Hematopoietic multipotent progenitor cell treated with erythropoietin and hydrocortisone succinate and interleukin-3 and kit ligand, for 6 days (in vitro differentiated cells): ENCODE data around the gene EYS.
"Not testable (repeated sequence)": the region's sequence is repeated elsewhere in the genome, so short reads cannot be mapped to it uniquely, and the experiment has no call there.

Experiments
- DNase-seq: peaks from one replicate; pipeline ENCODE4 v3.0.0-alpha.2; 2015

Gene EYS

DNA sequence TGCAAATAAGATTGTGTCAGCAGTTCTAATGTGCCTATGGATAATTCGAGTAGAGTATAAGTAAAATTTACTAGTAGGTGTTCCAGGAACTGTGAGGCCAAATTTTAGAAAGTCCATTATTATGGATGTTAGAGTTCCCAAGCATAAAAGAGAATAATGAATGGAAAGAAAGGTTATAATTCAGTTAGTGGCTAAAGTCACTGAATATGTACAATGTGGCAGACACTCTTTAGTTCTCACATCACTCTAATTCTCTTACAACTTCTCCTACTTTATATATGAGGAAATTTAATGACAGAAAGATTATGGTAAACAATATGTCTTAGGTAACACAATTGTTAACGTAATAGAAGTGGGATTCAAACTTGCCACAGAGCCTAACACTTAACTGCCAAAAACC, 75.3 kb downstream of the EYS start:
- DNase-seq: no peak

DNA sequence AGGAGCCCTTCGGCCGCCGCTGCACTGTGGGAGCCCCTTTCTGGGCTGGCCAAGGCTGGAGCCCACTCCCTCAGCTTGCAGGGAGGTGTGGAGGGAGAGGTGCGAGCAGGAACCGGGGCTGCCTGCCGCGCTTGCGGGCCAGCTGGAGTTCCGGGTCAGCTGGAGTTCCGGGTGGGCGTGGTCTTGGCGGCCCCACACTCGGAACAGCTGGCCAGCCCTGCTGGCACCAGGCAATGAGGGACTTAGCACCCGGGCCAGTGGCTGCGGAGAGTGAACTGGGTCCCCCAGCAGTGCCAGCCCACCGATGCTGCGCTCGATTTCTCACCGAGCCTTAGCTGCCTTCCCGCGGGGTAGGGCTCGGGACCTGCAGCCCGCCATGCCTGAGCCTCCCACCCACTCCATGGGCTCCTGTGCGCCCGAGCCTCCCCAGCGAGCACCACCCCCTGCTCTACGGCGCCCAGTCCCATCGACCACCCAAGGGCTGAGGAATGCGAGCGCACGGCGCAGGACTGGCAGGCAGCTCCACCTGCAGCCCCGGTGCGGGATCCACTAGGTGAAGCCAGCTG, 79.5 kb downstream of the EYS start:
- DNase-seq: not testable (repeated sequence)

GRCh38 chr6:65627015-65627414, 80.0 kb downstream of the EYS start:
- no peak for DNase-seq

- no peak for DNase-seq
These were observed 83.5 kb downstream of the EYS start for GRCh38 chr6:65623566-65623965.

GRCh38 chr6:65610746-65611145, 96.3 kb downstream of the EYS start:
- DNase-seq: no peak

- DNase-seq: no peak
These were observed 111.5 kb downstream of the EYS start for GRCh38 chr6:65595540-65595939.

DNA sequence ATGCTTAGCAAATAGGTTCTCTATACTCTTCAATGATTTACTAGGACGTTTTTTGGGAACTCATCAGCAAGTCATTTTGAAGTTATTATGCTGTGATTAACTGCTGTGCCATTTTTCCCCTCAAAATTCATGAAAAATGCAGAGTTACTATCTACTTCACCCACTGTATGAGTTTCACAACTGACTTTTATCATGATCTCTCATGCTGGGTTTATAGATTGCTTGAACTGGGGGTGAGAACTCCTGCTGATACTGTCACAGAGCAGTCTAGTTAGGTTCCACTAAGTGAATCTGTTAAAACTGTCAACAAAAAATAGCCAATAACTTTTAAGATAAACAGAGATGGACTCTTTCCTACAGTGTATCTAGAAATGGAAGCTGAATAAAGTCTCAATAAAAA, 136.7 kb downstream of the EYS start:
- no peak for DNase-seq

DNA sequence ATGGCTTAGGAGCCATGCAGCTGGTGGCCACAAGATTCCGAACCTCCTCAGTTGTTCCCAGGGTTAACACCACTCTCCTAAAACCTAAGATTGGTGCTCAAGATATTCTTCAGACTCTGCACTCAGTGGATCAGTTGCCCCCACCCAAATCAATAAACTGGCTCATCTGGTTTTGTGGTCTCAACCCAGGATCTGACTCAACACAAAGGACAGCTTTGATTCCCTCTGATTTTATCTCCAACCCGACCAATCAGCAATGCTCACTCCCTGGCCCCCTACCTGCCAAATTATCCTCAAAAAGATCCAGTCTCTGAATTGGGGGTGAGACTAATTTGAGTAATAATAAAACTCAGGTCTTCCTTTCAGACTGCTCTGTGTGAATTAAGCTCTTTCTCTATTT, 137.5 kb downstream of the EYS start:
- no peak for DNase-seq

DNA sequence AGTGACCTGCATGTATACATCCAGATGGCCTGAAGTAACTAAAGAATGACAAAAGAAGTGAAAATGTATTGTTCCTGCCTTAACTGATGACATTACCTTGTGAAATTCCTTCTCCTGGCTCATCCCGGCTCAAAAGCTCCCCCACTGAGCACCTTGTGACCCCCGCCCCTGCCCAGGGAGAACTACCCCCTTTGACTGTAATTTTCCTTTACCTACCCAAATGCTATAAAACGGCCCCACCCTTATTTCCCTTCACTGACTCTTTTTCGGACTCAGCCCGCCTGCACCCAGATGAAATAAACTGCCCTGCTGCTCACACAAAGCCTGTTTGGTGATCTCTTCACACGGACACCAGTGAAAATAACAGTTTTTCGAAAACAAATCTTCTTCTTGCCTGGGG, 138.0 kb downstream of the EYS start:
- DNase-seq: not testable (repeated sequence)

GRCh38 chr6:65566117-65566516, 140.9 kb downstream of the EYS start:
- DNase-seq: no peak

- no peak for DNase-seq
These were observed 149.0 kb downstream of the EYS start for GRCh38 chr6:65558071-65558470.

GRCh38 chr6:65557224-65557623, 149.8 kb downstream of the EYS start:
- DNase-seq: no peak

DNA sequence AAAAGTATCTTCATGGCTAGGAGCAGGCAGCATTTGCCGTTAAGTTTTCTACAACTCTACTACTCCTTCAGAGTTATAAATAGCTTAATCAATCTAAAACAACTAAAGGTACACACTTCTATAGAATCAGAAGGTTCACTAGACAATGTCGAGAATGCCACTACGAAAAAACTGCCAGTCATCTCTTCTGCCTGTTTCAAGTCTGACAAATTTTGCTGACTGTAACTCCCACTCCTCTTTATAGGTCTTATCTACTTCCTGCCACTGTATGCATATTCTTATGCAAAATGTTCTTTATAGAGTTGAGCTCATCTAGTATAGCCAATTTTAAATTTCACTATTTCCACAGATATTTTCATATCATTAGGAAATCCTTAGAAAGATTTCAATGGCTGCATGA, 160.1 kb downstream of the EYS start:
- DNase-seq: peak; percentile 13

DNA sequence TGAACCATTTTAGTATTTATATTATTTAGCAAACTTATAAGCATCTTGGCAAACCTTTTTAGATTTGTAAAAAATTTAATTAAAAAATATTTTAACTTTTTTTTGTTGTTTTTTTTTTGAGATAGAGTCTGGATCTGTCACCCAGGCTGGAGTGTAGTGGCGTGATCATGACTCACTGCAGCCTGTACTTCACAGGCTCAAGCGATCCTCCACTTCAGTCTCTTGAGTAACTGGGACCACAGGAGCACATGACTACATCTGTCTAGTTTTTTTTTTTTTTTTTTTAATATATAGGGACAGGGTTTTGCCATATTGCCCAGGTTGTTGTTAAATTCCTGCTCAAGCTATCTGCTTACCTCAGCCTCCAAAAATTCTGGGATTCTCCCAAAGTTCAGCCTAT, 161.1 kb downstream of the EYS start:
- DNase-seq: no peak

GRCh38 chr6:65538644-65539043, 168.4 kb downstream of the EYS start:
- DNase-seq: no peak

GRCh38 chr6:65537600-65537999, 169.4 kb downstream of the EYS start:
- no peak for DNase-seq

DNA sequence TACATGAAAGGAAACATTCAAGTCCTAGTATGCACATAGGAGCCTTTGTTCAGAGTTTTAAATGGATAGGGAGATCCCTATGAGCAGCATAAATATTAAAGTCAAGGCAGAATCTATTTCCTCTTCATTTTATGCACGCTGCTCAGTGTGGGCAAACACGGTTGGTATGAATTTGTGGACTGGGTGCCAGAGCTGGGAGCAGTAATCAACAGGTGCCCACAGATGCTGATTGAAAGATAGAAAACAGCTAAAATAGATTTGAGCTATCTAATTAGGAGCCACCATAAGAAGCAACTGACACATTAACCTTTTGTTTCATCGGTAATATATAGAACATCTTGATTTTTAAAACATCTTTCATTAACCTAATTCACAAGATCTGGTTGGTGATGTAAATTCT, 175.5 kb downstream of the EYS start:
- DNase-seq: no peak

GRCh38 chr6:65524232-65524631, 182.8 kb downstream of the EYS start:
- no peak for DNase-seq

- DNase-seq: no peak
These were observed 201.3 kb downstream of the EYS start for GRCh38 chr6:65505736-65506135.

GRCh38 chr6:65501045-65501444, 206.0 kb downstream of the EYS start:
- no peak for DNase-seq

GRCh38 chr6:65483652-65484051, 223.4 kb downstream of the EYS start:
- not testable (repeated sequence) for DNase-seq

DNA sequence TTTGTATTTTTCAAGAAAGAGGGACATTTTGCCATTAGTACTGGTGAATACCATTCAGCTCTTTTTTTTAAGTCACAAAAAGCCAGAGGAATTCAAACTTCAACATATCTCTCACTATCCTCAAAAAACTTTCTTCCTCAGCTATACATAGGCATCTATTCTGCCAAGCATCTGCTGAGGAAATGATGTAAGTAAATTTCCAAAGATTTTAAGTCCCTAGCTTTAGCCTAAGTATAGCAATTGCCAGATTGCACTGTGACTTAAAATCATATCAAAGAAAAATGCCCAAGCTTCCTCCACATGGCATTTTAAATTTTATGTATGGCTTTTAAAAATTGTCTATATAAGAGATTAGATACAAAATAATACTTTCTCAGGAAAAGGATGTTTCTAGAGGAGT, 237.4 kb downstream of the EYS start:
- DNase-seq: no peak

DNA sequence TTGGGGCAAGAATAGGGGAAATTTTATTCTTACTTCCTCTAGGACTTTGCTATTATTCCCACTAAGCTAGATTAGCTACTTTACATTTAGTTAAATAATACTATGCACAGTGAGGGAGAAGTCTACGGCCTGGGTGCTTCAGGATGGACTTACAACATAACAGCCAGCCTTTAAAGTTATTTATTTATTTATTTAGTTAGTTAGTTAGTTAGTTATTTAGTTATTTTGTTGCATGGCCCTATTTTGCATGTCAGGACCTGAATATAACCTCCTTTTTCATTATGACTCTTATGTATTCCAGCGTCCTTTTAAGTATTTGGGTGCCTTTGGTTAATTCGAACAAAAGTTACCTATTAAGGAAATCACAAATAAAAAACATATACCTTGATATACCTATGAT, 238.7 kb downstream of the EYS start:
- no peak for DNase-seq

DNA sequence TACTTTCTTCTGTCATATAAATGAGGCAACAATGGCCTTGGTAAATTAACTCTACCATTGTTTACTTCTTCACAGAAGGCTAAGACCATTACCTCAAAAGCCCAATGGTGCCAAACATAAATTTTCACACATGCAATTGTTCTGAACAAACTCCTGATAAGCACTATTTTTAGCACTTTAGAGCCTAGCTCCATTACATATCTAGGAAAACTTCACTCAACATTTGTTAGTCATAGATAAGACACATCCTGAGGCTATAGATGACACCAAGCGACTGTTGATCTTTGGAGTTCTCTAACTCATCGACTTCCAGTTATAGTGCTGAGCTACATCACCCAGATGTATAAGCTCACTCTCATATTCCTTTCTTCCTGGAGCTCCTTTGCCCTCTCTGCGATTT, 245.9 kb downstream of the EYS start:
- no peak for DNase-seq

- no peak for DNase-seq
These were observed 254.7 kb downstream of the EYS start for GRCh38 chr6:65452333-65452732.

- DNase-seq: no peak
These were observed 256.6 kb downstream of the EYS start for GRCh38 chr6:65450451-65450850.
